Kidney (tissue), 14 donors: Measurements from ENCODE around the gene TMEM179. TPM values are rescaled to one million over a fixed set of nuclear protein-coding genes. Genes with fewer than 3 reads are reported as not detected.

Experiments
- DNase-seq, 5 donors: peaks; one replicate each; pipeline ENCODE4 v3.0.0-alpha.2; 2013 to 2020
- FAIRE-seq: peaks from 2 replicates; lab custom pipeline; 2012; peaks lifted over from hg19 to GRCh38; lab: Jason Lieb, UNC
- H3K27ac ChIP-seq, 2 donors: one replicate each; pipeline ENCODE4 v1.7.0; 2013; ENCODE audit warnings: low read depth in 2 of 2, low read length in 2 of 2, inconsistent platforms in 1 of 2
- H3K27me3 ChIP-seq: one replicate; pipeline ENCODE4 v1.7.1; 2013; ENCODE audit warnings: low read length, inconsistent platforms; ENCODE audit not compliant: control insufficient read depth, insufficient read depth
- H3K36me3 ChIP-seq, 3 donors: one replicate each; pipeline versions ENCODE4 v1.7.0 to v1.7.1; 2013; ENCODE audit warnings: low read length in 3 of 3, control low read depth in 1 of 3, inconsistent platforms in 1 of 3; ENCODE audit not compliant: insufficient read depth in 3 of 3, control insufficient read depth in 2 of 3
- H3K4me1 ChIP-seq, 3 donors: one replicate each; pipeline versions ENCODE4 v1.7.0 to v1.7.1; 2013; ENCODE audit warnings: low read length in 3 of 3, inconsistent platforms in 1 of 3, low read depth in 1 of 3; ENCODE audit not compliant: control insufficient read depth in 2 of 3, insufficient read depth in 2 of 3
- H3K4me3 ChIP-seq, 3 donors: one replicate each; pipeline versions ENCODE4 v1.7.0 to v1.8.1; 2013; ENCODE audit warnings: low read length in 3 of 3, control low read depth in 1 of 3, inconsistent platforms in 1 of 3
- H3K9ac ChIP-seq, 3 donors: one replicate each; pipeline versions ENCODE4 v1.7.0 to v1.7.1; 2013; ENCODE audit warnings: low read length in 3 of 3, control low read depth in 1 of 3, inconsistent platforms in 1 of 3
- H3K9me3 ChIP-seq, 3 donors: one replicate each; pipeline versions ENCODE4 v1.7.0 to v1.7.1; 2013; ENCODE audit warnings: low read length in 3 of 3, control low read depth in 1 of 3, inconsistent platforms in 1 of 3; ENCODE audit not compliant: control insufficient read depth in 2 of 3, insufficient read depth in 1 of 3
- CTCF ChIP-seq: IDR thresholded peaks from 3 replicates; pipeline ENCODE4 v1.5.1; 2012; ENCODE audit warnings: mild to moderate bottlenecking, moderate library complexity, borderline replicate concordance; ENCODE audit not compliant: insufficient read depth; ENCODE audit errors: extremely low read depth
- intact Hi-C: fragments of 100-400 bp; cut with DNase I; formaldehyde crosslinking; loops from one replicate; pipeline ENCODE4 v1.11.1; 2022
- polyA plus RNA-seq: library from polyadenylated mRNA; stranded (reverse); fragments of 350-450 nt; fragmentation: Illumina TruSeq; extraction: RNeasy Lipid Tissue Mini Kit (QIAGEN cat#74804); gene quantifications from one replicate; pipeline ENCODE4 v1.2.3, GENCODE V29; 2014; ENCODE audit warnings: low read depth, low replicate concordance; ENCODE audit not compliant: insufficient read depth
- total RNA-seq: library from RNA; stranded (reverse); fragmentation: NEBNext Ultra II Directional; extraction: Animal tissue kit (Norgen Biotek cat#: 25700); gene quantifications from one replicate; pipeline ENCODE4 v1.2.1, GENCODE V29; 2021
- donor health status: control.
- donor health status: control.
- donor health status: control.
- donor health status: control.
- donor health status: control.
- donor health status: DM: yes; HTN: yes; CAD: no.
- donor health status: Normal renal cell carcinoma (clear cell type).

Gene TMEM179
- total and polyA plus RNA-seq, 2 donors from 2014 or later = 0.50 to 0.67 TPM

DNA sequence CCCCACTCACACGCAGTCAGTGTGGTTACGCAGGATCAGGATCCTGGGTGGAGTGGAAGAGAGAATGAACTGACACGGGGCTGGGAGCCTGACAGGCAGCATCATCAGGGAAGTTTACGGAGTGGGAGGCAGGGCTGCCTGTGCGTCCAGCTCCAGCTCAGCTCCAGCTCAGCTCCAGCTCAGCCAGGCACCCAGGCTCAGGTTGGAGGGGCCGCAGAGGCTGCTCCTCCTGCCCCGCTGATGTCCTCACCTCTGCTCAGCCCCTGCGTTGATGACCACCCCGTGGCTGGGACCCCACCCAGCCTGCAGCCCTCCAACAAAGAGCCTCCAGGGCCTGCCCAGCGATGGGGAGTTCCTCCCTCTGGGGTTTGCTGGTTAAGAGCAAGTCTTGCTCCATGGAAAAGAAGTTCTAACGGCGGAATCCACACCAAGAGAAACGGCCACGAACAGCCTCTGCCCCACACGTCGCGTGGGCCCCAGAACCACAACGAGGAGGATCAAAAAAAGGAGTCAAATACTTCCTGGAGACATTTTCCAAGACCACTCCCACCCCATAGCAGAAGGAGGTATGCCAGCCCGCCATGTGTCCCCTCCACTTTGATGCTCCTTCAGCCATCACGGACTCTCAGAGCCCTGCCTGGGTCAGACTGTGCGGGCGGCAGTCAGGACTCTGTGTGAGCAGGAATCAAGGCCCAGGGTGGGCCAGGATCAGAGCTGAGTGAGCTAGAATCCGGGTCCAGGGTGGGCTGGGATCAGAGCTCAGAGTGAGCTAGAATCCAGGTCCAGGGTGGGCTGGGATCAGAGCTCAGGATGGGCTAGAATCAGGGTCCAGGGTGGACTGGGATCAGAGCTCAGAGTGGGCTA is 42.7 kb downstream of the TMEM179 start:
- FAIRE-seq (no peak), DNase-seq (peak in 1 of 5 donors; percentile 73)
- Histone ChIP-seq H3K9ac (peak overlapping the region in 1 of 3 donors; percentile 7), H3K9me3 (no peaks in the 10 kb centered on the region), H3K4me3 (no peak overlapping the region), H3K27ac (no peak overlapping the region), H3K4me1 (peaks cover 0 to 15% (median 8%) of the 10 kb centered on the region in 3 donors), H3K27me3 (no peaks in the 10 kb centered on the region), H3K36me3 (no peaks in the 10 kb centered on the region)
- intact Hi-C loops = loop anchor here (5.0 kb wide), 1 partner anchor 425 kb away; the partner anchor contains the start of gene KIF26A
- TF ChIP-seq CTCF = no peak

DNA sequence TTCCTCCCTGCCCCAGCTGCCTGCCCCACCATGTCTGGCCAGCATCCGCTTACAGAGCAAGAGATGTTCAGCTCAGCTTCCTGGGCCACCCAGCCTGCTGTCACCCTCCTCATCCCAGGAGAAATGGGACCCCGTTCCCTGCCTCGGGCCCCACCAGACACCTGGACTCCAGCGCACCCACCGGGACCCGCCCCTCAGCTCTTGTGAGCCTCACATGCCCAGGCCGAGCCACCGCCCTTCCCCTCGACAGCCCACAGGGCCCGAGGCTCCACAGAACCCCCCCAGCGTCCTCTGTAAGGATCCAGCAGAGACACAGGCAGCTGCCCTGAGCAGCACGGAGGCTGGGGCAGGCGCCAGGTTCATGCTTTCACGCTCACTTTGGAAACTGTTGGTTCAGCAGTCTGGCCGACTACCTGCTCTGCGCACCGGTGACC is 43.4 kb downstream of the TMEM179 start:
- H3K27me3 ChIP-seq = no peaks in the 10 kb centered on the region
- no peak overlapping the region for H3K9ac ChIP-seq
- DNase-seq (peak in 4 of 5 donors; percentile 44 to 75 (median 60)), FAIRE-seq (no peak)
- H3K36me3 ChIP-seq = no peaks in the 10 kb centered on the region
- intact Hi-C loops = loop anchor here (5.0 kb wide), 1 partner anchor 424 kb away; the partner anchor contains the start of gene KIF26A
- no peak overlapping the region for H3K4me3 ChIP-seq
- no peak overlapping the region for H3K27ac ChIP-seq
- H3K4me1 ChIP-seq = peaks cover 0 to 15% (median 8%) of the 10 kb centered on the region in 3 donors
- TF ChIP-seq CTCF = no peak
- H3K9me3 ChIP-seq = no peaks in the 10 kb centered on the region

- DNase-seq (peak in 1 of 5 donors; percentile 52), FAIRE-seq (no peak)
- no peak overlapping the region for H3K27ac ChIP-seq
- H3K9ac ChIP-seq = no peak overlapping the region
- no peaks in the 10 kb centered on the region for H3K9me3 ChIP-seq
- TF ChIP-seq CTCF = no peak
- intact Hi-C loops = loop anchor here (5.0 kb wide), 1 partner anchor 423 kb away; the partner anchor contains the start of gene KIF26A
- H3K4me3 ChIP-seq = no peak overlapping the region
- H3K4me1 ChIP-seq = peaks cover 0 to 15% (median 8%) of the 10 kb centered on the region in 3 donors
- no peaks in the 10 kb centered on the region for H3K36me3 ChIP-seq
- no peaks in the 10 kb centered on the region for H3K27me3 ChIP-seq
Observed at GRCh38 chr14:104560586-104560945, 44.0 kb downstream of the TMEM179 start.
